Ramos (cell line): Measurements from ENCODE around the gene MARCHF6.
"Not testable (repeated sequence)": the region's sequence is repeated elsewhere in the genome, so short reads cannot be mapped to it uniquely, and the experiment has no call there.

Experiments
- in situ Hi-C: fragments of 300-500 bp; cut with MboI; formaldehyde crosslinking; loops from one replicate; pipeline ENCODE4 v1.14.3; 2022; ENCODE audit warnings: low sequenced_read_pairs; ENCODE audit not compliant: unreplicated experiment

The MARCHF6 gene

DNA sequence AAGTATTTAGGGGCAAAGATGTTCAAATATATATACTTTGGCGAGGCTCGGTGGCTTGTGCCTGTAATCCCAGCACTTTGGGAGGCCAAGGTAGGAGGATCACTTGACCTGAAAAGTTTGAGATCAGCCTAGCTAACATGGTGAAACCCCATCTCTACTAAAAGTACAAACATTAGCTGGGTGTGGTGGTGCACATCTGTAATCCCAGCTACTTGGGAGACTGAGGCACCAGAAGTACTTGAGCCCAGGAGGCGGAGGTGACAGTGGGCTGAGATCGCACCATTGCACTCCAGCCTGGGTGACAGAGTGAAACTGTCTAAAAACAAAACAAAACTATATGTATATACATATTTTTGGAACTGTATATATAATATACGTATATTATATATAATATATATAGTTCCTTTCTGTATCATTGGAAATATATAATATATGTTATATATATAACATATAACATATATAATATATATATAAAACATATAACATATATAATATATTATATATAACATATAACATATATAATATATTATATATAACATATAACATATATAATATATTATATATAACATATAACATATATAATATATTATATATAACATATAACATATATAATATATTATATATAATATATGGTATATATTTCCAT, 8.9 kb upstream of the MARCHF6 start:
- in situ Hi-C loops: not testable (repeated sequence)

DNA sequence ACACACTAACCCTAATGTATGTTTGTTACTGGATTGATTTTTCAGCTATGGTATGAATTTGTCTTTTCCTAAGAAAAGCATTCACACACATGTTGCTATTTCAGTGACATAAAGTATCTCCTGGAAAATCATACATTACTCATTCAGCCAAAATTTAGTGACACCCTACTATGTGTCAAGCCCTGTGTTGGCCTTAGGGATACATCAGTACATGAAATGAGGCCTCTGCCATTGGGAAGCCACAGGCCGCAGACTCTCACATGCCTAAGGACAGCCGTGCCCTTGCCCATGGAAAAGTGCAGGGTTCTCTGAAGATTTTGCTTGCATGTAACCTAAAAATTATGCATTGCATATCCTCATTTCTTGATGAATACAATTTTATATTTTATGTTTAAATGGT, 5.2 kb upstream of the MARCHF6 start:
- in situ Hi-C loops: no loop called here

DNA sequence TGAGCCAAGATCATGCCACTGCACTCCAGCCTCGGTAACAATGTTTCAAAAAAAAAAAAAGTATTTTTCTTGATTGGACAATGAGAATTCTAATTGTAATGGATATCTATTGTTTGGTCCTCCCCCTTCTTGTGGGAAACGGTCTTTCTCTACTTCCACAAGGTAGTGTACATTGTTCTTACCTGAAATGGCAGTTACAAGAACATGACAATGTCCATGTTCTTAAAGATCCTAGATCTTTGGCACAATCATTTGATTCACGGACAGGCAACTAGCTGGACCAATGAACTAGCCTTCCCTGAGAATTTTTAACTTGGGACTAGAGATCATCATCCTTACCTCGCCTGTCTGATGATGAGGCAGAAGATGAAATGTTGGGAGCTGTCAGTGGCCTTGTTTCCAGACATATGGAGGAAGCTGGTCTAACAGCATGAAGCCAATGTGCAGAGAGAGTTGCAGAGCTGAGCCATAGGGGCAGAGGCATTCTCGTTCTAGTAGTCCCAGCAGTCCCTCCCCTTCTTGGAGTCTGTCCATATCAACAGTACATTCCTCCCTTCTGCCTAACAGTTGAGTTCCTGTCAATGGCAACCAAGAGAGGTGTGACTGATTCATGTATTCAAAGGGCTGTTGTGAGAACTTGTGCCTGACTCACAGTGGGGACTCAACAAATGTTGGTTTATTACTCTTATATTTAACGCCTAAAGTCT, 2.1 kb upstream of the MARCHF6 start:
- in situ Hi-C loops: no loop called here

DNA sequence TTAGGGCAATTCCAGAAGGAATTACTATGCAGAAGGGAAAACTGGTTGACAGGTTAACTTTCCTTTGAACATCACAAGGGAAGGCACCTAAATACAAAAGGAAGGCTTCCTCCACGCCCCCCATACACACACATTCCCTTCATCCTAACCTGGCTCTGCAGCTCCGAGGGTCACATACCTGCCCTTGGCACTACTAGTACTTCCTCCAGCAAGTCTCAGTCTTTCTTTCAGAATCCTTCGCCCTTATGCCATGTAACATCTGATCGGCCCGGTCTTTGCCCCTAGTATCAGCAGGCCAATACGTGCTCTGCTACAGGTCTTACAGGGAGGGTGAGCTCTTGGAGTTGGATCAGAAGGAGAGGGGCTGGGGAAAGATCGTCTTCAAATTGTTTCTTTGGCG, 1.6 kb upstream of the MARCHF6 start:
- in situ Hi-C loops: no loop called here

DNA sequence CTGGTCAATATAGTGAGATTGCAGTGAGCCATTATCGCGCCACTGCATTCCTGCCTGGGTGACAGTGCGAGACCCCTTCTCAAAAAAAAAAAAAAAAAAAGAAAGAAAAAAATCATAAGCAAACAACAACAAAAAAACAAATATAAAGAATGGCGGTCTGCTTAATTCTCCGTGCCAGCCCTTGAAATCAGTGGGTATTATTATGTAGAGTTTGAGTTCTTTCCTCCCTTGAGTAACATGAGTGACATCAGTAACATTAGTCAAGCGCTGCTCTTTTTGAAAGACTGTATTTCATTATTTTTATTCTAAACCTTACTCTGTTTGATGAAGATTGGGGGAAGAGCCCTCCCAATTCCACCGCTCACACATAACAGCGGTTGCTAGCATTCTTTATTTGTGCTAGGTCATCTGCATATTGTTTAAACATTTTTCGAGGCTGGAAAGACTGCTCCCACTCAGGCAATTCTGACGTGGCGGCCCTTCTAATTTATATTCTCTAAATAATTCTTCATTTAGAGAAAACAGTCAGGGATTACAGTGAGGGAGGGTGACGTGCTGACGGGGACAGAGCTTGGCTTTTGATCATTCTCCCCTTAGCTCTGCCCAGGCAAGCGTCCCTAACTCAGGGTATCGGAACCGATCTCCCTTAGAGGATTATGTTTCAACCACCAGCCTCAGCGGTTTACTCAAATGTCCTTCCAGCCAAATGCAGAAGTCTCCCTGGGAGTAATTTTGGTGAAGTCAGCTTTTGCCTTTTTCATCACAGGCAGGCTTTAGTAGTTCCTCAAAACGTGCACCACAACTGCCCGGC, 860 bp upstream of the MARCHF6 start:
- in situ Hi-C loops: no loop called here

DNA sequence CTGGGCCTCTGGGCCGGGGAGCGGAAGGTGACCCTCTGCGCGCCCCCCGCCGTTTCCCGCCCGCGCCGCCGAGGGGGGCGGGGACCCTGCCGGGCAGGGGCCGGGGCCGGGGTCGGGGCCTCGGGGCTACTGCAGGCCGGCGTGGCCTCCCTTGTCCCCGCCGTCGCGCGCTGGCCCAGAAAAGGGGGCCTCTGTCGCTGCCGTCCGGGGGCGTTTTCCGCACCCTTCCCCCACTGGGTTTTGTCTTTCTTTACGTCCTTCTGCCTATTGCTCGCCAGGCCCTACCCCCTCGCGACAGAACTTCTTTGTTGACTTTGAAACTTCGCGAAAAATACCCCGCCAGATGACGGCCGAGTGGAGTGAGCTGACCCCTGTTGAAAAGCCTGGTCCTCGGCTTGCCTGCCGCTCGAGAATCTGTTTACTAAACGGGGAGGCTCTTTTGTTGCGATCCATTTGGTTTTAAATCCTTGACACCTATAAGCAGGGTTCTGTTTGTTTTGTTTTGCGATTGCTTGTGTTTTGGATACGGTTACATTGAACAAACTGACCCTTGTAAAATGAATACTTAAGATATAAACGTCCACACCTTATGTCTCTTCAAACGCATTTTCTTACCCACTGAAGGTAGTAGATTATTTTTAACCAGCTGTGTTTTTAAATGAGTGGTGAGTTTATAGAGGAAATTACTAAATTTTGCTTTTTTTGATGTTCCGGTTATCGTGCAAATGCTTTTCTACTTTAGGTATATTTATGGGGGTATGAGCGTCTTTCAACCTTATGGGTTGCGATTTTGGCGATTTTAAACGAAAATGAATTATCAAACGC, 765 bp downstream of the MARCHF6 start:
- in situ Hi-C loops: no loop called here

DNA sequence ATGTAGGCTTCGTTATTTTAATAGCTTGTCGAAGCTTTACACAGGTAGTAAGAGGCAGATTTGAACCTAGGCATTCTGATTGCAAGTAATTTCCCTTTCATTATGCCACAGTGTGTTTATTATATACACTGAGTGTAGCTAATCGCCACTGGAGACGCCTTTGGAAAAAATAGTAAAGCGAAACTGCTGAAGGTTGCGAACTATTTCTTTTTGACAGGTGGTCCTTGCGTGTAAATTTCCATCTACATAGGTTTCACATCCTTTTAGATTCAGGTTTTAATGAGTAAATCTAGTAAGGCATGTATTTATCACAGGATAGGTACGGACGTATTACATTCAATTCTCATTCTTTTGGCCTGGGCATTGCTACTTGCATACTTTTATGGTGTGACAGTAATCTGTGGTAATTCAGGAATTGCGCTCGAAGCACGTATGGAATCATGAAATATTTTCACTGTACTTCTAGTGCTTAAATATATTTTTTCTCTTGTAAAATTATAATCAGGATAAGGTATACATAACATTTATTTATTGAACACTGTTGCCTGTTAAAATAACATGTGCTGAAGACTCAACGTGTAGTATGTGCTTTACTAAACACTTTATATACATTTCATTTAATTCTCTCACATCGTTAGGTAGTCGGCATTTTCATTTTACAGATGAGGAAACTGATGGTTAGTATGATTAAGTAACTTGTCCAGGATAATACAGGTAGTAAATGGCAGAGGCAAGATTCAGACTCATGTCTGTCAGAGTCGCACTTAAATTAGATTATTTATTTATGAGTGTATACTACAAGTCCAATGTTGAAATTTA, 1.8 kb downstream of the MARCHF6 start:
- in situ Hi-C loops: no loop called here

DNA sequence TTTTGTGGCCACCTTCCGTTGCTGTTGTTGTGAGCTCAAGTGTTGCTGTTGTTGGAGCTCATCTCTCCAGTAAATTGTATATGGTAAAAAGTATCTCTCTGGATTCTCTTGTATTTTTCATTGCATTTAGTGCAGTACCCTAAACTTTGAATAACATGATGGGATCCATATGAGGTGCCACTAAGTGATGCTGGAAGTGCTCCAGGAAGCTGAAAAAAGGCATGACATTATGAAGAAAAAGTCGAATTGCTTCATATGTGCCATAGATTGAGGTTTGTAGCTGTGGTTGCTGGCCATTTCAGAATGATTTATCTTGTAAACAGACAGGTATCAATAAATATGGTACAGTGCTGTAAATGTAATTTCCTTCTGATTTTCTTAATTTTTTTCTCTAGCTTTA, 5.5 kb downstream of the MARCHF6 start:
- in situ Hi-C loops: no loop called here

DNA sequence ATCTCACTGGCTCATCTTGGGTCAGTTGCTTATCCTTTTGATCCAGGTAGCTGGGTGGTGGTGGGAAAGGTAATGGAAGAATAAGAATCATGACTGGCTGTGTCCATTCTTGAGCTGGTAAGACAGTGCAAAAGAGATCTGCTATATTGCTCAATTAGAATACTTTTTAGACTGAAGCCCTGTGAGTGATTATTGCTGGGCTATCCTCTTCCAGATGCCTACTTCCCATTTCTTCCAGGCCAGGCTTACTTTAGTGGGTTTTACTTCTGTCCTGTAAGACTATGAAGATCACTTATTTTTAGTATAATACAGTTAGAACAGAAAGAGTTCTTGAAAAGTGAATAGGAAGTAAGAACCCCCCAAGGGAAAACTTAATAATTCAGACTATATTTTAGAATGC, 7.2 kb downstream of the MARCHF6 start:
- in situ Hi-C loops: no loop called here

DNA sequence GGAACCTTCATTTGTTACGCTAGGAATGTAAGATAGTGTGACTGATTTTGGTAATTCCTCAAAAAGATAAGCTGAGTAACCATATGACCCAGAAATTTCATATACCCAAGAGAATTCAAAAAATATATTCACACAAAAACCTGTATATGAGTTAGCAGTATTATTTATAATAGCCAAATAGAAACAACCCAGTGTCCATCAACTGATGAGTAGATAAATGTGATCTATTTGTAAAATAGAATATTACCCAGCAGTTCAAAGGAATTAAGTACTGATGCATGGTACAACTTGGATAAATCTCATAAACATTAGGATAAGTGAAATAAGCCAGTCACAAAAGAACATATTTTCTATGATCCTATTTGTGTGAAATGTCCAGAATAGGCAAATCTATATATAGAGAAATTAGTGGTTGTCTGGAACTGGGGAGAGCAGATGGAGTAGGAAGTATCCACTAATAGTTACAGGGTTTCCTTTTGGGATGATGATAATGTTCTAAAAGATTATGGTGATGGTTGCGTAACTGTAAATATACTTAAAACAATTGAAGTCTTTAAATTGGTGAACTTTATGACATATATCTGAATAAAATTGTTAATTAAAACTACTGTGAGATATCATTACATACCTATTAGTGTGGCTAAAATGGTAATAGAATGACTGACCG, 10.2 kb downstream of the MARCHF6 start:
- in situ Hi-C loops: no loop called here

DNA sequence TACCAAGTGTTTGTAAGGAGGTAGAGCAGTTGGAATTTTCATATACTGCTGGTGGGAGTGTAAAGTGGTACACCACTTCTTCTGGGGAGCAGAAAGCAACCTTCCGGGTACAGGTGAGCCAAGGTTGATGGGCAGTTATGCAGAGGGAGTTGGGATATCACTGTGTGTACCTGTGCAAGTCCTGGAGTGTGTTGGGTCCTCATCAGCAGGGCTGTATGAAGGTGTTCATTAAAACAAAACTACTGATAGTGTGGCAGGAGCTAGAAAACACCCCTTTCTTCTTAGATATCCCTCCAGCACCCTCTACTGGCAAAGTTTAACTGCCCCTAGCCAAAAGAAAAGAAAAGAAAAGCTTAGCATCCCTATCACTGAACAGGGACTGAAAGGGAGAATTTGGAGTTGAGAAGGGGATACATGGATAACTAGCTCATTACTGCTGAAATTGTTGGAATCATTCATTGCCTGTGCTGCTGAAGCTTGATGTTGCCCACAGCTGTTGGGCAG, 10.7 kb downstream of the MARCHF6 start:
- in situ Hi-C loops: no loop called here

DNA sequence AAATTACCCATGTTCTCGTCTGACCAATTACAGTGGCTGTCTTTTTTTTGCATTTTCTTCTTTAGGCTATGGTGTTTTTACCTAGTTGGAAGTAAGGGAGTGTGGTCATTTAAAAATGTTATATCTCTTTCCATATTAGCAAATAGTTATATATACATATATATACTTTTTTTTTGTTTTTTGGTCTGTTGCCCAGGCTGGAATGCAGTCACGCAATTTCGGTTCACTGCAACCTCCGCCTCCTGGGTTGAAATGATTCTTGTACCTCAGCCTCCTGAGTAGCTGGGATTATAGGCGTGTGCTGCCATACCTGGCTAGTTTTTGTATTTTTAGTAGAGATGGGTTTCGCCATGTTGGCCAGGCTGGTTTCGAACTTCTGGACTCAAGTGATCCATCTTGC, 12.3 kb downstream of the MARCHF6 start:
- in situ Hi-C loops: no loop called here

DNA sequence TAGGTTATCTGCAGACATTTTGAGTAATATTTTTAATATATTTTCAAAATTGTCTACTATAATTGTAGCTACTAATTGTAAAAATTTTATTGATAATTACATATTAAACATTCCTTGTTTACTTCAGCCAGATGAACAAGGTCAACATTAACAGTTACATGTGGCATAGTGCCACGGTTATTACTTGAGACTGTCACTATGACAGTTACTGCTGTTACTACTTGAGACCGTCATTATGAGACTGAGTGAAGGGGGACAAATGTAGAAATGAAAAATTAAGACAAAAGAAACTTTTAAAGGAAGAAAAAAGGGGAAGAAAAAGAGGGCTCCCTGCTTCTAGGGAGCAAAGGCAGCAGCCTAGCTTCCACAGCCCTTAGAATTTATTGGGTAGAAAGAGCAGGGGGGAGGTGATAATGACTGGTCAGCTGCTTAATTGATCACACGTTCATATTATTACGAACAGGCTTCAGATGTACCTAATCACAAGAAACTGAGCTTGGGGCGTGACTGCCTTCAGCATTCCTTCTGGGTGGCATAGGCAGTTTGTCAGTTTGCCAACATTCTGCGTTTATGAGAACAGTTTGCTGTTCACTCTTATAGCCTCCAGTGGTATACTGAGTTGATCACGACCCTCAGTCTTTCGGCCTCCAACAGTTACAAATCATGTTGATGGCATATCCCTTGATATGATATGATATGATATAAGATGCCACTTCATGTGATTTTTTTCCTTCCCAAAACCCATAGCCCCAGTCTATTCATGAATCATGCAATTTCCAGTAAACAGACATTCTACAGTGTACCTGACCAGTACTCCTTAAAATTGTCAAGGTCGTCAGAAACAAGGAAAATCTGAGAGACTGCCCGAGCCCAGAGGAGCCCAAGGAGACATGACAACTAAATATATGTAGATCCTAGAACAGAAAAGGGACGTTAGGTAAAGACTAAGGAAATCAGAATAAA, 13.1 kb downstream of the MARCHF6 start:
- in situ Hi-C loops: no loop called here

DNA sequence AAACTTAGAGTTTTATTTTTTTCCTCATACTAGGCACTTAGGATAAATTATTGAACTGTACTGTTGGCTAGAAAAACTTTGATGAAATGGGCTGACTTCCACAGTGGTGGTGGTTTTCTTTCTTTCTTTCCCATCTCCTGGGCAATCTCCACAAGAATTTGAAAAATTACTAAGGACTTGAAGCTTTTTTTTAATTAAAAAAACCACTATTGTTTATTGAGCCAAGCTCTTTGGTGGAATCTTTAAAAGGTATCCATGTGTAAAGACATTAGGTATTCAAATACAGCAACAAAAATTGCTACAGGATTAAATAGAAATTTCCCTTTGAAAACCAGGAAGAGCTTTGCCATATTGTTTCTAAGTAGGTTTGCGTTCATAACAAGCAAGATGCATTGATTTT, 14.1 kb downstream of the MARCHF6 start:
- in situ Hi-C loops: no loop called here

DNA sequence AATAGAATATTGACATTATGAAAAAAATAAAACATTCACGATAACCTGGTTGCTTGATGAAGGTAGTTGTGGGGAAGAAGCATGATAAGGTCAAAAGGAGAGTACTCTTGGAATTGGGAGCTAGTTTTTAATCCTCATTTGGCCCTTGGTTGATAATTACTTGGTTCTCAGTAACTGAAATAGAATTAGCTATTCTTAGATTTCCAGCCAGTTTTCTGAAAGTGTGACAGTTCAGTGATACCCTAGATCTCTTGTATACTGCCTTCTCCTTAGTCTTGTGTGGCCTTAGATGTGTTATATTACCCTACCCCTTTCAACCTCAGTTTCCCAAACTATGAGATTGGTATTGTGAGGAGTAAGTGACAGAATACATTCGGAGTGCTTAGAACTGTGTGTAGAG, 17.4 kb downstream of the MARCHF6 start:
- in situ Hi-C loops: no loop called here

DNA sequence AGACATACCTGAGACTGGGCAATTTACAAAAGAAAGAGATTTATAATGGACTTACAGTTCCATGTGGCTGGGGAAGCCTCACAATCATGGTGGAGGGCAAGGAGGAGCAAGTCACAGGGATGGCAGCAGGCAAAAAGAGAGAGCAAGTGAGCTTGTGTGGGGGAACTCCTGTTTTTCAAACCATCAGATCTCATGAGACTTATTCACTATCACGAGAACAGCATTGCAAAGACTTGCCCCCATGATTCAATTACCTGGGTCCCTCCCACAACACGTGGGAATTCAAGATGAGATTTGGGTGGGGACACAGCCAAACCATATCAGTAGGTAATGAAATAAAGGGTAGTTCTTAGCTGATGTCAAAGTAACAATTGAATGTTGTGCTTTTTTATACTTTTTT, 17.9 kb downstream of the MARCHF6 start:
- in situ Hi-C loops: not testable (repeated sequence)

DNA sequence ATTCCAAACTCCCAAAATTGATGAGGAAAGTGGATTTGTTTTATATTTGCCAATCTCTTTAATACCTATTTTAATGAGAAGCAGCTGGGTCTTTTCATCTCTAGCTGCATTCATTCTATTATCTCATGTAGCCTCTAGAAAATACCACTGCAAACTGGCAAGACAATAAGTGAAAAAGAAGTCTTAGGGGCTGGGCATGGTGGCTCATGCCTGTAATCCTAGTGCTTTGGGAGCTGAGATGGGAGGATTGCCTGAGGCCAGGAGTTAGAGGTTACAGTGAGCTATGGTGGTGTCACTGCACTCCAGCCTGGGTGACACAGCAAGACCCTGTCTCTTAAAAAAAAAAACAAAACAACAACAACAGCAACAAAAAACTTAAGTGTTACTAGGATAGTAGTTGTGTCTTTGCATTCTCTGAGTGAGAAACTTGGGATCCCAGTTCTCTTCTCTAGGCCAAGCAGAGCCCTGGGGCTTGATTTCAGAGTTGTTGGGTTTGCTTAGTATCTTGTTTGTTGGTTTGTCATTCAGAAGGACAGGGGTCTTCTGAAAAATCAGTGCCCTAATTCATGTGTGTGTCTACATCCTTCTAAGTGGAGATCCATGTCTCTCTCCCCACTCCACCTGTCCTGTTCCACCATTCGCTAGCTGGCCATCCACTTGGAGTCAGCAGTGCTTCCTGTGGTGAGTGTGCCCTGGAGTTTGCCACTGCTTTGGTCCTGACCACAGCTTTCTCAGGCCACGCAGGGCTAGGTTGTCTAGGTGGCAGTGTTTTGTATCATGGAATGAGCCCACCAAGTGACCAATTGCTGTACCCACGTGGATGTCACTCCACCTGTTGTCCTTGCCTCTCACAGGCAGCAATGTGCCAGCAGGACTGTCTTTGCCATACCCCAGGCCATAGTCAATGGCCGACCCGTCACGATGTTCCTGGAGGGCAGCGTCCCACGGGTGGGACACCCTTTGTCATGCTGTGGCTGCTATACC, 19.5 kb downstream of the MARCHF6 start:
- in situ Hi-C loops: no loop called here
